ENCODE results near the gene TREML2. TPM values are rescaled to one million over a fixed set of nuclear protein-coding genes. Genes with fewer than 3 reads are reported as not detected.

The TREML2 gene, protein sequence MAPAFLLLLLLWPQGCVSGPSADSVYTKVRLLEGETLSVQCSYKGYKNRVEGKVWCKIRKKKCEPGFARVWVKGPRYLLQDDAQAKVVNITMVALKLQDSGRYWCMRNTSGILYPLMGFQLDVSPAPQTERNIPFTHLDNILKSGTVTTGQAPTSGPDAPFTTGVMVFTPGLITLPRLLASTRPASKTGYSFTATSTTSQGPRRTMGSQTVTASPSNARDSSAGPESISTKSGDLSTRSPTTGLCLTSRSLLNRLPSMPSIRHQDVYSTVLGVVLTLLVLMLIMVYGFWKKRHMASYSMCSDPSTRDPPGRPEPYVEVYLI
- not detected in 2 replicates for polyA plus RNA-seq (2012; rRNA removed)
- not detected in 2 replicates for polyA plus RNA-seq (2012; cell fraction: cytosol; rRNA removed)
- polyA plus RNA-seq (2012; cell fraction: nucleus; rRNA removed): not detected in 2 replicates

DNA sequence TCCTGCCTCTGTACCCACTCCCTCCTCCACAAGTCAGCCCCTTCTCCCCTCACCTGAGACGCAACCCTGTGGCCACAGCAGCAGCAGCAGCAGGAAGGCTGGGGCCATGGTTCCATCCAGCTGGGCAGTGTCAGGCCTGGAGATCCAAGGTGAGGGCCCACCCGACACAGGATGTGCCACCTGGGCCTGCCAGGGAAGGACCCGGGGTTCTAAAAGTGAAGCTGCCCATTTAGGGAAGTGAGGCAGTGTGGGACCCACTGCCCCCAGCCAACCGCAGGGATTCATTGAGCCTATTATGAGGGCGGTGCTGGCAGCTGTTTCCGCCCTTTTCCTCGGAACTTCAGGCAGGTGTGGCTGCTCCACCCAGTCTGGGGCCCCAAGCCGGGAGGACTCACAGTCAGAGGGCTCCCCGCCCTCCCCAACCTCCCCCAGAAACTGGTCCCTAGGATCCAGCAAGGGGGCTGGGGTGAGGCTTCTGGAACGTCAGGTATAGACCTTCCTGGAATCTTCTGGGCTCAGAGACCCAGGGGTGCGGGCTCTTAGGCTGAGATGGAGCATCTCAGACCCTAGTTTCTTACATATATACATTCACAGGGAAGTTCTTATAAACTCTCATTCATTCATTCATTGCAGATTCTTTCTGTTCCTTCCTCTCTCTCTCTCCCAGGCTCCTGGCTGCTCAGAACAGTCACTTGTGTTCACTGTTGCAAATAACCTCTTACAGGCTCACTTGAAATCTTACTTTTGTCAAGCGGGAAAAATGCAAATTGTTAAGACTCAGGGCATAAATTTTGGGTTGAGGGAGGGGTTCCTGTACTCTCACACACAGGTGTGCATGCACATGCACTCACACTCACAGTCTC, at the start of gene TREML2:
Gene TREML2 (minus strand): TSS at position 249 of the 863 bp plus-strand sequence. CDS start 141 bp downstream, at position 108.
- no peaks in the 10 kb centered on the region for H3K36me3 ChIP-seq (replicated peaks in 1 of 2; ENCODE audit: control insufficient read depth in 1 of 2, insufficient read depth in 2 of 2, low read length in 1 of 2)
- no peaks in the 10 kb centered on the region for H3K79me2 ChIP-seq (ENCODE audit: insufficient read depth)
- H3K9me2 ChIP-seq: no peaks in the 10 kb centered on the region
- H3K9ac ChIP-seq: no peak within 1 kb of the TSS
- H3K4me2 ChIP-seq: no peak within 1 kb of the TSS
- POLR2A ChIA-PET: no interaction called here
- no peaks in the 10 kb centered on the region for H3K9me3 ChIP-seq
- no peaks in the 10 kb centered on the region for H3K4me1 ChIP-seq (ENCODE audit: control insufficient read depth in 1 of 2, insufficient read depth in 2 of 2, low read depth in 1 of 2, low read length in 1 of 2)
- DNase-seq: no peak
- H3K27me3 ChIP-seq (ENCODE audit: insufficient read depth): peaks cover 18% of the 10 kb centered on the region; the same call in 1 of the 2 replicates
- no peak for TF ChIP-seq CHD2 (IDR thresholded peaks at IDR 0.05; ENCODE audit: low read length, partially characterized antibody)
- no peak for TF ChIP-seq ELF1 (IDR thresholded peaks at IDR 0.05)
- no peak for TF ChIP-seq SIN3A (IDR thresholded peaks at IDR 0.05; ENCODE audit: borderline replicate concordance, low read depth, low read length)
- TF ChIP-seq, protein P1, sequence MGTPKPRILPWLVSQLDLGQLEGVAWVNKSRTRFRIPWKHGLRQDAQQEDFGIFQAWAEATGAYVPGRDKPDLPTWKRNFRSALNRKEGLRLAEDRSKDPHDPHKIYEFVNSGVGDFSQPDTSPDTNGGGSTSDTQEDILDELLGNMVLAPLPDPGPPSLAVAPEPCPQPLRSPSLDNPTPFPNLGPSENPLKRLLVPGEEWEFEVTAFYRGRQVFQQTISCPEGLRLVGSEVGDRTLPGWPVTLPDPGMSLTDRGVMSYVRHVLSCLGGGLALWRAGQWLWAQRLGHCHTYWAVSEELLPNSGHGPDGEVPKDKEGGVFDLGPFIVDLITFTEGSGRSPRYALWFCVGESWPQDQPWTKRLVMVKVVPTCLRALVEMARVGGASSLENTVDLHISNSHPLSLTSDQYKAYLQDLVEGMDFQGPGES (IDR thresholded peaks at IDR 0.05; ENCODE audit: low read depth, low read length): no peak
- no peak for TF ChIP-seq FOSL2 (IDR thresholded peaks at IDR 0.05; ENCODE audit: borderline replicate concordance, low read depth)
- no peak for TF ChIP-seq RXRA (IDR thresholded peaks at IDR 0.05; ENCODE audit: borderline replicate concordance, low read depth)
- TF ChIP-seq, protein P2, sequence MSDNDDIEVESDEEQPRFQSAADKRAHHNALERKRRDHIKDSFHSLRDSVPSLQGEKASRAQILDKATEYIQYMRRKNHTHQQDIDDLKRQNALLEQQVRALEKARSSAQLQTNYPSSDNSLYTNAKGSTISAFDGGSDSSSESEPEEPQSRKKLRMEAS (IDR thresholded peaks at IDR 0.05; ENCODE audit: low read depth): no peak
- TF ChIP-seq MXI1 (IDR thresholded peaks at IDR 0.05; ENCODE audit: low read depth, low read length): no peak
- TF ChIP-seq REST (IDR thresholded peaks at IDR 0.05; ENCODE audit: low read depth, low read length): no peak
- TF ChIP-seq YY1 (IDR thresholded peaks at IDR 0.05; ENCODE audit: low read depth): no peak
- no peak for TF ChIP-seq USF1 (IDR thresholded peaks at IDR 0.05; ENCODE audit: borderline replicate concordance, low read depth)
- TF ChIP-seq SMC3 (IDR thresholded peaks at IDR 0.05; ENCODE audit: low read depth, low read length): no peak
- no peak for TF ChIP-seq POLR2AphosphoS5 (IDR thresholded peaks at IDR 0.05; ENCODE audit: low read depth, low read length)
- H2AFZ ChIP-seq (ENCODE audit: low read depth): no peak within 1 kb of the TSS
- no peaks in the 10 kb centered on the region for H3F3A ChIP-seq (replicated peaks; ENCODE audit: insufficient read depth)
- CTCF ChIA-PET: interaction anchor here (0.9 kb wide), 1 partner anchor 41 kb away, joined by 4 read pairs; no protein-coding TSS in a partner anchor
- H3K27ac ChIP-seq (ENCODE audit: low read depth in 2 of 2, low read length in 1 of 2): no peak within 1 kb of the TSS
- no peaks in the 10 kb centered on the region for H4K20me1 ChIP-seq (ENCODE audit: insufficient read depth)
- H3K4me3 ChIP-seq (ENCODE audit: low read depth in 2 of 2, low read length in 1 of 2): no peak within 1 kb of the TSS
- WGBS (ENCODE audit: low lambda C conversion rate): 40% methylated on average over 7 of the region's 12 CpGs
